ENCODE results near the gene KRT24. TPM values are rescaled to one million over a fixed set of nuclear protein-coding genes. Genes with fewer than 3 reads are reported as not detected.

Gene KRT24
- polyA plus RNA-seq, 1 donor from 2014 or later = 0.83 TPM

DNA sequence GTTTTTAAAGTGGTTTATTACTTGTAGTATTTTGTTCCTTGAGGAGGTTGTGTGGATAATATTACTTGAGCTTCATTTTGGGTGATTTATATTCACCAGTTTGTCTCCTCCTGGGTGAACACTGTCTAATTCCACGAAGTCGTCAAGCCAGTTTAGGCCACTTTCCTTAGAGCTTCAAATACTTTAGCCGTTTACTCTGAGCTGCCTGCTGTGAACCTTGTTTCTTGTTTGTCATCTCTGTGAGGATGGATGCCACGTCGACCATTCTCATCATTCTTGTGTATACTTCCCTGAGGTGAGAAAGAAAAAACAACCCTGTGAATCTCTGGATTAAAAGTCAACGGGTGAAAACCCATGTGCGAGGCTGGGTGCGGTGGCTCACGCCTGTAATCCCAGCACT is 9.0 kb downstream of the KRT24 start:
- Histone ChIP-seq H3K9me2 (ENCODE audit: insufficient read depth, low read length) (no peaks in the 10 kb centered on the region), H2AFZ (ENCODE audit: low read depth, low read length) (no peak overlapping the region), H3K27me3 (ENCODE audit: insufficient read depth, low read depth, low read length) (no peaks in the 10 kb centered on the region), H3K9ac (ENCODE audit: low read length) (no peak overlapping the region), H3K4me3 (ENCODE audit: low read length) (no peak overlapping the region), H3K79me2 (replicated peaks; ENCODE audit: insufficient read depth, low read length) (no peaks in the 10 kb centered on the region), H4K20me1 (ENCODE audit: insufficient read depth) (no peaks in the 10 kb centered on the region), H3K4me2 (ENCODE audit: low read length) (no peak overlapping the region), H3K27ac (ENCODE audit: low read length) (no peak overlapping the region), H3K9me3 (ENCODE audit: low read length) (no peaks in the 10 kb centered on the region), H3K36me3 (ENCODE audit: insufficient read depth, low read length) (no peaks in the 10 kb centered on the region), H3F3A (ENCODE audit: insufficient read depth, low read length, poor library complexity, severe bottlenecking) (no peaks in the 10 kb centered on the region)
- TF ChIP-seq EP300 (conservative IDR thresholded peaks at IDR 0.05; ENCODE audit: poor library complexity, severe bottlenecking) (no peak), SMC3 (conservative IDR thresholded peaks at IDR 0.05; ENCODE audit: poor library complexity) (no peak), TAF1 (IDR thresholded peaks at IDR 0.05; ENCODE audit: low read depth) (no peak), POLR2AphosphoS5 (IDR thresholded peaks at IDR 0.05) (no peak), RAD21 (conservative IDR thresholded peaks at IDR 0.05) (no peak), MXI1 (conservative IDR thresholded peaks at IDR 0.05; ENCODE audit: poor library complexity, severe bottlenecking) (no peak), EZH2 (IDR thresholded peaks at IDR 0.05; ENCODE audit: borderline replicate concordance, insufficient read depth, low read length, poor library complexity, severe bottlenecking) (no peak), CTCF (IDR thresholded peaks at IDR 0.05; ENCODE audit: poor library complexity, severe bottlenecking) (no peak)
- TF ChIP-seq, protein P1, sequence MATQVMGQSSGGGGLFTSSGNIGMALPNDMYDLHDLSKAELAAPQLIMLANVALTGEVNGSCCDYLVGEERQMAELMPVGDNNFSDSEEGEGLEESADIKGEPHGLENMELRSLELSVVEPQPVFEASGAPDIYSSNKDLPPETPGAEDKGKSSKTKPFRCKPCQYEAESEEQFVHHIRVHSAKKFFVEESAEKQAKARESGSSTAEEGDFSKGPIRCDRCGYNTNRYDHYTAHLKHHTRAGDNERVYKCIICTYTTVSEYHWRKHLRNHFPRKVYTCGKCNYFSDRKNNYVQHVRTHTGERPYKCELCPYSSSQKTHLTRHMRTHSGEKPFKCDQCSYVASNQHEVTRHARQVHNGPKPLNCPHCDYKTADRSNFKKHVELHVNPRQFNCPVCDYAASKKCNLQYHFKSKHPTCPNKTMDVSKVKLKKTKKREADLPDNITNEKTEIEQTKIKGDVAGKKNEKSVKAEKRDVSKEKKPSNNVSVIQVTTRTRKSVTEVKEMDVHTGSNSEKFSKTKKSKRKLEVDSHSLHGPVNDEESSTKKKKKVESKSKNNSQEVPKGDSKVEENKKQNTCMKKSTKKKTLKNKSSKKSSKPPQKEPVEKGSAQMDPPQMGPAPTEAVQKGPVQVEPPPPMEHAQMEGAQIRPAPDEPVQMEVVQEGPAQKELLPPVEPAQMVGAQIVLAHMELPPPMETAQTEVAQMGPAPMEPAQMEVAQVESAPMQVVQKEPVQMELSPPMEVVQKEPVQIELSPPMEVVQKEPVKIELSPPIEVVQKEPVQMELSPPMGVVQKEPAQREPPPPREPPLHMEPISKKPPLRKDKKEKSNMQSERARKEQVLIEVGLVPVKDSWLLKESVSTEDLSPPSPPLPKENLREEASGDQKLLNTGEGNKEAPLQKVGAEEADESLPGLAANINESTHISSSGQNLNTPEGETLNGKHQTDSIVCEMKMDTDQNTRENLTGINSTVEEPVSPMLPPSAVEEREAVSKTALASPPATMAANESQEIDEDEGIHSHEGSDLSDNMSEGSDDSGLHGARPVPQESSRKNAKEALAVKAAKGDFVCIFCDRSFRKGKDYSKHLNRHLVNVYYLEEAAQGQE (IDR thresholded peaks at IDR 0.05; ENCODE audit: borderline replicate concordance) = no peak

GRCh38 chr17:40687106-40687505 is 16.4 kb downstream of the KRT24 start:
- no peak overlapping the region for H3K27ac ChIP-seq (ENCODE audit: low read length)
- no peak overlapping the region for H2AFZ ChIP-seq (ENCODE audit: low read depth, low read length)
- TF ChIP-seq MXI1 (conservative IDR thresholded peaks at IDR 0.05; ENCODE audit: poor library complexity, severe bottlenecking) (no peak), RAD21 (conservative IDR thresholded peaks at IDR 0.05) (no peak), EZH2 (IDR thresholded peaks at IDR 0.05; ENCODE audit: borderline replicate concordance, insufficient read depth, low read length, poor library complexity, severe bottlenecking) (no peak), POLR2AphosphoS5 (IDR thresholded peaks at IDR 0.05) (no peak)
- TF ChIP-seq, protein P1 (IDR thresholded peaks at IDR 0.05; ENCODE audit: borderline replicate concordance) = no peak
- H3K27me3 ChIP-seq (ENCODE audit: insufficient read depth, low read depth, low read length) = no peaks in the 10 kb centered on the region
- no peaks in the 10 kb centered on the region for H3K79me2 ChIP-seq (replicated peaks; ENCODE audit: insufficient read depth, low read length)
- no peaks in the 10 kb centered on the region for H3K36me3 ChIP-seq (ENCODE audit: insufficient read depth, low read length)
- no peak overlapping the region for H3K4me2 ChIP-seq (ENCODE audit: low read length)
- no peaks in the 10 kb centered on the region for H3K9me2 ChIP-seq (ENCODE audit: insufficient read depth, low read length)
- H3K4me3 ChIP-seq (ENCODE audit: low read length) = no peak overlapping the region
- H3F3A ChIP-seq (ENCODE audit: insufficient read depth, low read length, poor library complexity, severe bottlenecking) = no peaks in the 10 kb centered on the region
- no peaks in the 10 kb centered on the region for H3K9me3 ChIP-seq (ENCODE audit: low read length)
- H4K20me1 ChIP-seq (ENCODE audit: insufficient read depth) = no peaks in the 10 kb centered on the region
- no peak overlapping the region for H3K9ac ChIP-seq (ENCODE audit: low read length)
